Kidney (tissue), 14 donors: ENCODE measurements around the gene GPBP1L1. TPM values are rescaled to one million over a fixed set of nuclear protein-coding genes. Genes with fewer than 3 reads are reported as not detected.

Source experiments
- DNase-seq, 5 donors: peaks; one replicate each; pipeline ENCODE4 v3.0.0-alpha.2; 2013 to 2020
- FAIRE-seq: peaks from 2 replicates; lab custom pipeline; 2012; peaks lifted over from hg19 to GRCh38; lab: Jason Lieb, UNC
- H3K27ac ChIP-seq, 2 donors: one replicate each; pipeline ENCODE4 v1.7.0; 2013; ENCODE audit warnings: low read depth in 2 of 2, low read length in 2 of 2, inconsistent platforms in 1 of 2
- H3K27me3 ChIP-seq: one replicate; pipeline ENCODE4 v1.7.1; 2013; ENCODE audit warnings: low read length, inconsistent platforms; ENCODE audit not compliant: control insufficient read depth, insufficient read depth
- H3K36me3 ChIP-seq, 3 donors: one replicate each; pipeline versions ENCODE4 v1.7.0 to v1.7.1; 2013; ENCODE audit warnings: low read length in 3 of 3, control low read depth in 1 of 3, inconsistent platforms in 1 of 3; ENCODE audit not compliant: insufficient read depth in 3 of 3, control insufficient read depth in 2 of 3
- H3K4me1 ChIP-seq, 3 donors: one replicate each; pipeline versions ENCODE4 v1.7.0 to v1.7.1; 2013; ENCODE audit warnings: low read length in 3 of 3, inconsistent platforms in 1 of 3, low read depth in 1 of 3; ENCODE audit not compliant: control insufficient read depth in 2 of 3, insufficient read depth in 2 of 3
- H3K4me3 ChIP-seq, 3 donors: one replicate each; pipeline versions ENCODE4 v1.7.0 to v1.8.1; 2013; ENCODE audit warnings: low read length in 3 of 3, control low read depth in 1 of 3, inconsistent platforms in 1 of 3
- H3K9ac ChIP-seq, 3 donors: one replicate each; pipeline versions ENCODE4 v1.7.0 to v1.7.1; 2013; ENCODE audit warnings: low read length in 3 of 3, control low read depth in 1 of 3, inconsistent platforms in 1 of 3
- H3K9me3 ChIP-seq, 3 donors: one replicate each; pipeline versions ENCODE4 v1.7.0 to v1.7.1; 2013; ENCODE audit warnings: low read length in 3 of 3, control low read depth in 1 of 3, inconsistent platforms in 1 of 3; ENCODE audit not compliant: control insufficient read depth in 2 of 3, insufficient read depth in 1 of 3
- CTCF ChIP-seq: IDR thresholded peaks from 3 replicates; pipeline ENCODE4 v1.5.1; 2012; ENCODE audit warnings: mild to moderate bottlenecking, moderate library complexity, borderline replicate concordance; ENCODE audit not compliant: insufficient read depth; ENCODE audit errors: extremely low read depth
- intact Hi-C: fragments of 100-400 bp; cut with DNase I; formaldehyde crosslinking; loops from one replicate; pipeline ENCODE4 v1.11.1; 2022
- polyA plus RNA-seq: library from polyadenylated mRNA; stranded (reverse); fragments of 350-450 nt; fragmentation: Illumina TruSeq; extraction: RNeasy Lipid Tissue Mini Kit (QIAGEN cat#74804); gene quantifications from one replicate; pipeline ENCODE4 v1.2.3, GENCODE V29; 2014; ENCODE audit warnings: low read depth, low replicate concordance; ENCODE audit not compliant: insufficient read depth
- total RNA-seq: library from RNA; stranded (reverse); fragmentation: NEBNext Ultra II Directional; extraction: Animal tissue kit (Norgen Biotek cat#: 25700); gene quantifications from one replicate; pipeline ENCODE4 v1.2.1, GENCODE V29; 2021
- donor health status: control.
- donor health status: control.
- donor health status: control.
- donor health status: control.
- donor health status: control.
- donor health status: DM: yes; HTN: yes; CAD: no.
- donor health status: Normal renal cell carcinoma (clear cell type).

The GPBP1L1 gene
- total and polyA plus RNA-seq, 2 donors from 2014 or later, result 59.1 to 146 TPM

GRCh38 chr1:45666836-45667235, 19.5 kb downstream of the GPBP1L1 start:
- FAIRE-seq, result no peak
- no peak for DNase-seq
- no peak for TF ChIP-seq CTCF

GRCh38 chr1:45660336-45660735, 26.0 kb downstream of the GPBP1L1 start:
- Histone ChIP-seq H3K27me3 (no peaks in the 10 kb centered on the region), H3K27ac (no peak overlapping the region), H3K4me3 (no peak overlapping the region), H3K9ac (no peak overlapping the region), H3K4me1 (no peaks in the 10 kb centered on the region), H3K36me3 (peaks cover 7 to 48% (median 11%) of the 10 kb centered on the region in 3 donors), H3K9me3 (no peaks in the 10 kb centered on the region)
- no peak for DNase-seq
- no peak for TF ChIP-seq CTCF
- intact Hi-C loops, result no loop called here
- no peak for FAIRE-seq

More at GRCh38 chr1:45666836-45667235, 19.5 kb downstream of the GPBP1L1 start:
- no peak overlapping the region for H3K27ac ChIP-seq
- no peaks in the 10 kb centered on the region for H3K9me3 ChIP-seq
- intact Hi-C loops, result no loop called here
- H3K4me1 ChIP-seq, result peaks cover 0 to 24% (median 15%) of the 10 kb centered on the region in 3 donors
- no peaks in the 10 kb centered on the region for H3K27me3 ChIP-seq
- H3K4me3 ChIP-seq, result no peak overlapping the region
- no peaks in the 10 kb centered on the region for H3K36me3 ChIP-seq
- no peak overlapping the region for H3K9ac ChIP-seq

GRCh38 chr1:45659222-45659621, 27.1 kb downstream of the GPBP1L1 start:
- Histone ChIP-seq H3K4me1 (no peaks in the 10 kb centered on the region), H3K9me3 (no peaks in the 10 kb centered on the region), H3K4me3 (no peak overlapping the region), H3K27ac (no peak overlapping the region), H3K36me3 (peaks cover 7 to 59% (median 22%) of the 10 kb centered on the region in 3 donors), H3K27me3 (no peaks in the 10 kb centered on the region), H3K9ac (no peak overlapping the region)
- DNase-seq (no peak), FAIRE-seq (no peak)
- intact Hi-C loops, result no loop called here
- TF ChIP-seq CTCF, result no peak

GRCh38 chr1:45658171-45658570, 28.2 kb downstream of the GPBP1L1 start:
- peaks cover 7 to 61% (median 23%) of the 10 kb centered on the region in 3 donors for H3K36me3 ChIP-seq
- intact Hi-C loops, result no loop called here
- H3K27me3 ChIP-seq, result no peaks in the 10 kb centered on the region
- no peak for DNase-seq
- FAIRE-seq, result no peak
- no peak for TF ChIP-seq CTCF
- H3K4me1 ChIP-seq, result no peaks in the 10 kb centered on the region
- H3K9ac ChIP-seq, result no peak overlapping the region
- H3K9me3 ChIP-seq, result no peaks in the 10 kb centered on the region
- H3K27ac ChIP-seq, result no peak overlapping the region
- no peak overlapping the region for H3K4me3 ChIP-seq
